IPS DF 6.9 (cell line): ENCODE measurements around the gene SLC9A1.

Experiments
- DNase-seq: peaks from one replicate; pipeline ENCODE4 v3.0.0-alpha.2; 2013; ENCODE audit warnings: low read depth, low spot score
- H3K27ac ChIP-seq: one replicate; pipeline ENCODE4 v1.5.1; 2013; ENCODE audit warnings: low read length, control low read depth
- H3K27me3 ChIP-seq: 2 replicates; pipeline ENCODE4 v1.6.1; 2013; ENCODE audit warnings: mild to moderate bottlenecking, low read length; ENCODE audit not compliant: control insufficient read depth, insufficient read depth
- H3K36me3 ChIP-seq: 2 replicates; pipeline ENCODE4 v1.6.1; 2013; ENCODE audit warnings: low read length; ENCODE audit not compliant: control insufficient read depth, insufficient read depth
- H3K4me1 ChIP-seq: 2 replicates; pipeline ENCODE4 v1.6.1; 2013; ENCODE audit warnings: low read length; ENCODE audit not compliant: control insufficient read depth, insufficient read depth
- H3K4me3 ChIP-seq: 2 replicates; pipeline ENCODE4 v1.5.1; 2013; ENCODE audit warnings: mild to moderate bottlenecking, low read length
- H3K9me3 ChIP-seq: 2 replicates; pipeline ENCODE4 v1.6.1; 2013; ENCODE audit warnings: low read length, inconsistent platforms; ENCODE audit not compliant: control insufficient read depth, insufficient read depth
- WGBS: extraction: QIAGEN DNeasy Blood & Tissue Kit; methylation state at CpG from one replicate; pipeline ENCODE4 v1.1.7; 2013; ENCODE audit warnings: mixed read lengths, missing lambda C conversion rate; ENCODE audit not compliant: insufficient read length, insufficient coverage; 5-methylcytosine and 5-hydroxymethylcytosine counted together

SLC9A1 gene

DNA sequence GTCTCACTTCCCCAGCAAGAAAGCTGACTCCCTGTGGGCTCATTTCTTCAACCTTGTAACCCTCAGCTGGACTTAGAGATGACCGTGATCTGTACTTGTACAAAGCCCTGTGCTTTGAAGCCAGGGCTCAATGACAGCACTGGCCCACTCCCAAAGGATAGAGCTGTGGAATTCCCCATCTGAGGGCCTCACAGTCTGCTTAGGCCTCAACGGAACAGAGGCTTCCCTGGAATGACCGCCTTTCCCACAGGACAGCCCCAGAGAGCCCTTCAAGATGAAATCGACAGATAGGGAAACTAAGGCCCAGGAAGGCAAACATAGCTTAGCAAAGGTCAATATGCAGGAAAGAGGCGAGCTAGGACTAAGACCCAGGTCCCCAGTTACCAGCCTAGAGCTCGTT is 11.5 kb downstream of the SLC9A1 start:
- Histone ChIP-seq H3K36me3 (no peaks in the 10 kb centered on the region), H3K9me3 (no peaks in the 10 kb centered on the region), H3K27ac (no peak overlapping the region), H3K4me3 (no peak overlapping the region), H3K27me3 (no peaks in the 10 kb centered on the region), H3K4me1 (peaks cover 5% of the 10 kb centered on the region)
- DNase-seq, result no peak
- WGBS, result no CpG with 5 or more reads among the region's 6 CpGs

DNA sequence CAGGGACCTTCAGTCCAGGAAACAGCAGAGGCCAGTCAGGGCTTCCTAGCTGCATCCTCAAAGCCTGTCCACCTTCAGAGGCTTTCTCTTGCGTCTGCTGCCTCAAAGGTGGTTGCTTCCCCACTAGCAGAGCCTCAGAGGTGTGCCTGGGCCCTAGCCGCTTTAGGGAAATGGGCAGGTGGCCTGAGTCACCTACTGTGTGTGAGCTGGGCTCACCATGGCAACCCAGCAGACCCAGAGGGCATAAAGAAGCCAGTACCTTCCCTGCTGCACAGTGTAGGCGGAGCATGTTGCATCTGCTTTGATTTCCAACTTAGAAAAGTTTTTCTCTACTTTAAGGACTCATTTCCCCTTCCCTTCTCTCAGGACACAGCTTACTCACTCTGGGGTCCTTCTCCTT is 12.5 kb downstream of the SLC9A1 start:
- WGBS, result no CpG with 5 or more reads among the region's 3 CpGs
- Histone ChIP-seq H3K36me3 (no peaks in the 10 kb centered on the region), H3K27me3 (no peaks in the 10 kb centered on the region), H3K9me3 (no peaks in the 10 kb centered on the region), H3K4me3 (no peak overlapping the region), H3K4me1 (peaks cover 10% of the 10 kb centered on the region), H3K27ac (no peak overlapping the region)
- DNase-seq, result no peak

DNA sequence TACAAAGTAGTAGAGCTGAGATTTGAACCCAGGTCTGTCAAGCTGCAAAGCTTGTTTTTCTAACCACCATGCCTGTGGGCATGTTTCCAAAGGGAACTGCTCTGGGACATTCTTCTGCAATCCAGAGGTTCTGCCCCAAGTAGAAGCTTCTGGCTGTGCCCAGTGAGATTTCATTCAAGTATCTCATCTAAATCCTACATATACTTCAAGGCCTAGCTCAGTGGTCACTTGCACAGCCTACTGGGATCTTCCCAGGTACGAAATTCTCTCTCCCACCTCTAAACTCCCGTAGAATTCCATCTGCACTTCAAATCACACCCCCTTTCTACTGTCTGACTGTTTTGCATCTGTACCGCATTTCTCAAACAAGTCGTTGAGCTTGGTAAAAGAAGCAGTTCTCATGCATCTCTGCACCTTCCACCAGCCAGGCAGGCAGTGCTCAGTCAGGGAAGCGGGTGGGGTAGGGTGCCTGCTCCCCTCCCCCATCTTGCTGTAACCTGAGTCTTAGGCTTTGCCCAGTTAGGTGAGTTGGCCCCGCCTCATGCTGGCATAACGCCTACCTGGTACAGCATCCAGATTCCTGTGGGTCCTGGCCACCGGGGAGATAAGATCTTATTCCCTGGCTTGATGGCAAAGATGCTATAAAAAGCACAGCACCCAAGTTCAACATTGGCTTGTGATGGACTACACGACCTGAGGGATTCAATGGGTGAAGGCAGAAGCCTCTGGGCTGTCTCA is 13.5 kb downstream of the SLC9A1 start:
- Histone ChIP-seq H3K4me3 (no peak overlapping the region), H3K27me3 (no peaks in the 10 kb centered on the region), H3K36me3 (no peaks in the 10 kb centered on the region), H3K4me1 (peaks cover 12% of the 10 kb centered on the region), H3K9me3 (no peaks in the 10 kb centered on the region), H3K27ac (no peak overlapping the region)
- WGBS, result no CpG with 5 or more reads among the region's 9 CpGs
- DNase-seq, result no peak

DNA sequence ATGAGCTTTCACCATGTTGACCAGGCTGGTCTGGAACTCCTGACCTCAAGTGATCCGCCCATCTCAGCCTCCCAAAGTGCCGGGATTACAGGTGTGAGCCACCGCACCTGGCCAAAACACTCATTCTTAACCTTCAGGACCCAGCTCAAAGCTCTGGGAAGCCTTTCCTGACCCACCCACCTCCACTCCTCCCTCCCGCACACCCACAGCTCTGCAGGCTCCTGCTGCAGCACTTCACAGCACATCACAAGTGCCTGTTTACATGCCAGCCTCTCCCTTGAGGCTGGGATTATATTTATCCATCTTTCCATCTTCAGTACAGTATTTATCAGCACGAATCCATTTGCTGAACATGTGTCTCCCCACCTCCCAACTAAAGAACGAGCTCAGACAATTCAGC is 14.9 kb downstream of the SLC9A1 start:
- DNase-seq, result no peak
- H3K27ac ChIP-seq, result no peak overlapping the region
- no peaks in the 10 kb centered on the region for H3K9me3 ChIP-seq
- no peak overlapping the region for H3K4me3 ChIP-seq
- H3K27me3 ChIP-seq, result no peaks in the 10 kb centered on the region
- H3K36me3 ChIP-seq, result no peaks in the 10 kb centered on the region; the same call in 1 of the 2 replicates
- WGBS, result no CpG with 5 or more reads among the region's 6 CpGs
- H3K4me1 ChIP-seq, result peaks cover 10% of the 10 kb centered on the region

DNA sequence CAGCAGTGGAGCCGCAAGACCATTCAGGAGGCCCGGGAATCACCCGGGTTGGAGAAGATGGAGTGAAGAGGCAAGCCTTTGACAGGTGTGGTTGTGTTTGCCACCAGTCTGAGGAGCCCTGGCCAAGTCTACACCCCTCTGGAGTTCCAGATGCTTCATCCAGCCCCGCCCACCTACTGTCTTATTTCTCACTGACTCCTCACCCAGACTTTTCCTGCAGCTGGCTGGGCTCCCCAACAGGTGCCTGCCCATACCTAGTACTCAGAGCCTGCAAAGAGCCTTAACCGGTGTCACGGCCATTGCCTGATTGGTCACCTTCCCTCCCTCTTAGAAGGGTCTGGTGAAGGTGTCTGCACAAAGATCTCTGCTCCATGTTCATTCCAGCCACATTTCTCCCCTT is 16.0 kb downstream of the SLC9A1 start:
- DNase-seq, result no peak
- no peaks in the 10 kb centered on the region for H3K9me3 ChIP-seq
- no peak overlapping the region for H3K4me3 ChIP-seq
- peaks cover 10% of the 10 kb centered on the region for H3K4me1 ChIP-seq
- H3K27me3 ChIP-seq, result no peaks in the 10 kb centered on the region
- WGBS, result no CpG with 5 or more reads among the region's 6 CpGs
- H3K36me3 ChIP-seq, result no peaks in the 10 kb centered on the region; the same call in 1 of the 2 replicates
- H3K27ac ChIP-seq, result no peak overlapping the region

DNA sequence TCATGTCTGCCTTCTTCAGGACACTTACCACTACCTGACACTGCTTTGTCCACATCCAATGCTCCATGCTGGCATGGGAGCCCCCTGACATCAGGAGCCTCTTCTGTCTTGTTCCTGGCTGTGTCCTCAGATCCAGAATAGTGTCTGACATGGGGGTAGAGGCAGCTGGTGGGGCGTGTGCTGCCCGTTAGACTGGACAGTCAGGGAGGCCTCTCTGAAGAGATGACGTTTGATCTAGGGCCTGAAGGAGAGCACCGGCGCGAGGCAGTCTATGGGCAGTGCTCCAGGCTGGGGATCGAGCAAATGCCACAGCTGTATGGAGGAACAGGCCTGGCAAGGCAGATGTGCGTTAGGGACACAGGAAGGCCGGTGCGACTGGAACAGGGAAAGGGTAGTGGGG is 16.6 kb downstream of the SLC9A1 start:
- Histone ChIP-seq H3K27me3 (no peaks in the 10 kb centered on the region), H3K4me3 (no peak overlapping the region), H3K4me1 (peaks cover 10% of the 10 kb centered on the region), H3K27ac (no peak overlapping the region), H3K9me3 (no peaks in the 10 kb centered on the region), H3K36me3 (no peaks in the 10 kb centered on the region; the same call in 1 of the 2 replicates)
- no CpG with 5 or more reads among the region's 10 CpGs for WGBS
- DNase-seq, result no peak

DNA sequence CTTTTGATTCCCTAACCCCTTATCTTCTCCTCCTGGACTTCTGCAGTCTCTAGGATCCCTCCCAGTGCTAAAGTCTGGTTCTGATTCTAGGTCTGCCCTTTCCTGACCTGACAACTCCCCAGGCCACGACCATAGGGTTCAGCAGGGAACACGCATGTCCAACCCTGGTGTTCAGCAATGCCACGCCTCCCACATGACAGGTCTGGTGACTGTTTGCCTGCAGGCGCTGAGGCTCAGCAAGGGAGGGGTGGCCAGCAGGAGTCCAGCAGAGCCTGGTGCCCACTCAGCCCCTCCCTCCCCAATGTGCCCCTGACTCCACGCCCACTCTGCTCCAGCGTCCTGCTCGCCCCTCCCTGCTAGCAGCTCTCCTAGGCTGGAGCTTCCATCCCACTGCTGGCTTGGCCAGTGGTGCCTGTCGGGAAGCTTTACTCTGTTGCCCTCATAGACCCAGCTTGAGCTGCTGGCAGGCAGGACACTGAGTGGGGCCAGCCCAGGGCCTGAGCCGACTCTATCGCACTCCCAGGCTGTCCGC is 17.3 kb downstream of the SLC9A1 start:
- no CpG with 5 or more reads among the region's 11 CpGs for WGBS
- Histone ChIP-seq H3K36me3 (no peaks in the 10 kb centered on the region; the same call in 1 of the 2 replicates), H3K4me3 (no peak overlapping the region), H3K27ac (no peak overlapping the region), H3K9me3 (no peaks in the 10 kb centered on the region), H3K4me1 (peaks cover 10% of the 10 kb centered on the region), H3K27me3 (no peaks in the 10 kb centered on the region)
- DNase-seq, result no peak

DNA sequence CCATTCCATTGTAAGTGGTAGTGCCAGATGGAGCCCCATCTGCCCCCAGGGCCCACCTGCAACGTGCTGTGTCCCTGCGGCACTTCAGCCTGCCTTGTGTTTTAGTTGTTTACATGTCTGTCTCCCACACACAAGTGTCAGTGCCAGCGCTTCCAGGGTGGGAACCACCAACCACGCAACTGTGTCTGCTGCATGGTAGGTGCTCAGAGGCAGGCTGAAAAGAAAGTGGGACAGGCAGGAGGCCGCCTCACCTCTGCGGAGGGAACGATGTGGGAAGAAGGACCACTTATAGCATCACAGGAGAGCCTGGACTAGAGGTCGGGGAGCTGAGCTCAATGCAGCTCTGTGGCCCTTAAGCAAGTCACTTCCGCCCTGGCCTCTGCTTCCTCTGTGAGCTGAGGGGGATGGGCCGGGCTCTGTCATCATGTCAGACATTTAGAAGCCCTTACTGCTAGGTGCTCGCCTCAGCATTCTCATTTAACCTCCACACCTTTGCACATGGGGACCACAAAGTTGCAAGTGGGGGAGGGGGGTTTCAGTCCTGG is 17.9 kb downstream of the SLC9A1 start:
- no CpG with 5 or more reads among the region's 11 CpGs for WGBS
- Histone ChIP-seq H3K27ac (no peak overlapping the region), H3K4me3 (no peak overlapping the region), H3K4me1 (peaks cover 9% of the 10 kb centered on the region), H3K36me3 (no peaks in the 10 kb centered on the region; the same call in 1 of the 2 replicates), H3K27me3 (no peaks in the 10 kb centered on the region), H3K9me3 (no peaks in the 10 kb centered on the region)
- no peak for DNase-seq

DNA sequence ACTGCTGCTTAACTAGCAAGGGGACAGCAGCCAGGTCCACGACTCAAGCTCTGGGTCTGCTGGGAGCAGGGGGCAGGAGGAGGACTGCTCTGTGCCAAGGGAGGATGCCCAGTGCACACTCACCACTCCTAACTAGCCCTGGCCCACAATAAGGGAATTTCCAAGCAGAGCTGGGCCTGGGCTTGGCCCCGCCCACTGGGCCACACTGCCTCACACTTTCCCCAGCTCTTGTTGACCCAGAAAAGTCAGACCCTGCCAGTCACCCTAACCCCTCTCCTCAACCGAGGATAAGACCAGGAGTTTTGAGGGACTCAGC is 18.7 kb downstream of the SLC9A1 start:
- Histone ChIP-seq H3K27me3 (no peaks in the 10 kb centered on the region), H3K4me3 (no peak overlapping the region), H3K36me3 (no peaks in the 10 kb centered on the region; the same call in 1 of the 2 replicates), H3K27ac (no peak overlapping the region), H3K9me3 (no peaks in the 10 kb centered on the region), H3K4me1 (peaks cover 7% of the 10 kb centered on the region)
- WGBS, result no CpG with 5 or more reads among the region's 3 CpGs
- no peak for DNase-seq

DNA sequence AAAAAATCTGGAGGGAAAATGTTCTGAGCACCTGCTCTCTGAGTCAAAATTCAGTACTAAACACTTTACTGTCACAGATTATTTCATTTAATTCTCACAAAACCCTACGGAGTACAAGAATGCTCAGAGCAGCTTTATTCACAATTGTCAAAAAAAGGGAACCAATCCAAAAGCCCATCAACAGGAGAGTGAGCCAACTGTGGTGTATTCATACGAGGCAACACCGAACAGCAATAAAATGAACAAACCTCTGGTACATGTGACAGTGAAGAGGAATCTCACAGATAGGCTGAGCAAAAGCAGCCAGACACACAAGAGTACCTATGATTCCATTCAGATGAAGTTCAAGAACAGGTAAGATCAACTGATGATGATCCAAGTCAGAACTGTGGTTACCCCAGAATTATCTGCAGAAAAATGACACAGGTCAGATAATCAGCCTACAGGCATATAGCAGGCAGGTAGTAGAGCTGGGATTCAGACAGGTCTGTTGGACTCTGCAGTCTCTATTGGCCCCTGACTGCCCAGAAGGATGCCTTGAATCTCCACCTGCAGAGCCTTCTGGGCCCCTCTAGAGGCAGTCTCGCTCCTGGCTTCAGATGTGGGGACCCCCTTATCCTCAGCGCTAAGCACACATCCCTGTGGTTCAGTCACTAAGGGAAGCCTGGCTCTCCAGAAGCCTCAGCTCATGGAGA is 19.2 kb downstream of the SLC9A1 start:
- peaks cover 7% of the 10 kb centered on the region for H3K4me1 ChIP-seq
- DNase-seq, result no peak

More for the DNA sequence above, 19.2 kb downstream of the SLC9A1 start:
- Histone ChIP-seq H3K27ac (no peak overlapping the region), H3K4me3 (no peak overlapping the region), H3K9me3 (no peaks in the 10 kb centered on the region), H3K27me3 (no peaks in the 10 kb centered on the region), H3K36me3 (no peaks in the 10 kb centered on the region; the same call in 1 of the 2 replicates)
- WGBS, result no CpG with 5 or more reads among the region's 5 CpGs
